GM12875 (cell line): ENCODE data around the gene NECTIN2.

Experiments
- H3K4me3 ChIP-seq: one replicate; pipeline ENCODE4 v1.5.1; 2011; ENCODE audit warnings: low read depth, low read length, control low read depth
- CTCF ChIP-seq: IDR thresholded peaks from 2 replicates; pipeline ENCODE4 v1.5.1; 2011; ENCODE audit warnings: low read depth, mild to moderate bottlenecking, control low read depth, inconsistent platforms, low read length, moderate library complexity, borderline replicate concordance; ENCODE audit not compliant: insufficient read depth

NECTIN2 gene

GRCh38 chr19:44894052-44894400 lies 47.9 kb downstream of the NECTIN2 start:
- no peak overlapping the region for H3K4me3 ChIP-seq
- TF ChIP-seq CTCF = no peak

DNA sequence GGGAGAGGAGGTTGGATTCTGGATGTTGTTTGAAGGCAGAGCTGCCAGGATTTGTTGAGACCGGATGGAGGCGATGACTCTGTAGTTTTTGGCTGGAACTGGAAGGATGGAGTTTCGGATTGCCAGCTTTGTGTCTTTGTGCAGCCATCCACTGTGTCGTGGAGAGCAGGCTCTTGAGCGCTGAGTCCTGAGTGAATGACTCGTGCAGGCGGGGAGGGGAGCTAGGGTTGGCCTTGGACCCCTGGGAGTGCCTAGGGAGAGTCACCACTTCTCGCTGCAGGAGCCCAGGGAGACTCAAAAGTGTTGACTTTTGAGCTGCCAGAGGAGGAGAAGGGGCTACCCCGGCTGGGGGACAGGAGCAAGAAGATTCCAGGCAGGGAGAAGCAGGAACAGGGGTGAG lies 48.8 kb downstream of the NECTIN2 start:
- no peak for TF ChIP-seq CTCF
- no peak overlapping the region for H3K4me3 ChIP-seq

DNA sequence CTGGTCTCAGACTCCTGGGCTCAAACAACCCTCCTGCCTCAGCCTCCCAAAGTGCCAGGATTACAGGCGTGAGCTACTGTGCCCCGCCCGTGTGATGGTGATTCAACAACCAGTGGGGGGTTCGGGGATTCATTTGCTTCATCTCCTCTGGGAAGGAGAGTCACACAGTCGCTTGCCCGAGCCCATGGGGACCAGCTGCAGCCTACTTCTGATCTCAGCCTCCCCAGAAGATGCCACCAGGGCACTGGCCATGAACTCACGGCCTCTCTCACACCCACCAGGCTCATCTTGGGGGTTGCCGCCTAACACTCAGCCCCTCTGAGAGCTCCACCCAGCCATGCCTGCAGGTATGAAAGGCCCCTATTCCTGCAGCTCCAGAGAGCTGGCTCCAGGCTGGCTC lies 51.7 kb downstream of the NECTIN2 start:
- TF ChIP-seq CTCF = no peak
- no peak overlapping the region for H3K4me3 ChIP-seq

- no peak for TF ChIP-seq CTCF
- H3K4me3 ChIP-seq = no peak overlapping the region
Measured at GRCh38 chr19:44900328-44901244, 54.5 kb downstream of the NECTIN2 start.

GRCh38 chr19:44903216-44903601 lies 57.1 kb downstream of the NECTIN2 start:
- no peak overlapping the region for H3K4me3 ChIP-seq
- TF ChIP-seq CTCF = no peak

GRCh38 chr19:44903602-44904425 lies 57.7 kb downstream of the NECTIN2 start:
- no peak overlapping the region for H3K4me3 ChIP-seq
- TF ChIP-seq CTCF = peak; percentile 95
